ENCODE measurements around the gene SLC30A7. TPM values are rescaled to one million over a fixed set of nuclear protein-coding genes. Genes with fewer than 3 reads are reported as not detected.
"Not testable (repeated sequence)": the region's sequence is repeated elsewhere in the genome, so short reads cannot be mapped to it uniquely, and the experiment has no call there.

Gene SLC30A7
- total RNA-seq, 1 donor from 2014 or later = 30.1 TPM

DNA sequence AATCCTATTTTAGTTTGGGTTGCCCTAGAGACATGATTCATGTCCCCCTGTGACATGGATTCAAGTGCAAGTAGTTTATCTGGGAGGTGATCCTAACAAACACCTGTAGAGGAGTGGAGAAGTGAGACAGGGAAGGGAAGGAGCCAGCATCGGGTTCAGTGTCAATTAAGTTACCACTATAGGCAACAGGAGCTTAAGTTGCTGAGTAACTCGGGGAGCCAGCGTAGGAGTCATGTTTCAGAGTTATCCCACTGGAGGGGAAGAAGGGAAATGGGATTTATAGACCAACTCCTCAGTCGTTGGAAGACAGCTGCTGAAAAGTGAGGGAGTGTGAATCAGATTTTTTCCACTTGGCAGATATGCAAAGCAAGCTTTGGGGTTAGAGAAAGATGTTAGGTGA is 54.9 kb downstream of the SLC30A7 start:
- Mint-ChIP-seq H3K4me3 (no peak overlapping the region), H3K27ac (no peak overlapping the region), H3K9me3 (peaks cover 12% of the 10 kb centered on the region)

GRCh38 chr1:100952104-100952745 is 56.3 kb downstream of the SLC30A7 start:
- Mint-ChIP-seq H3K36me3 (peaks cover 41% of the 10 kb centered on the region), H3K4me3 (no peak overlapping the region), H3K9me3 (peaks cover 7% of the 10 kb centered on the region), H3K4me1 (ENCODE audit: unreplicated experiment) (peaks cover 26% of the 10 kb centered on the region), H3K27ac (no peak overlapping the region), H3K27me3 (no peaks in the 10 kb centered on the region)
- DNase-seq (ENCODE audit: extremely low spot score, unreplicated experiment) = no peak
- no peak for TF ChIP-seq CTCF (conservative IDR thresholded peaks at IDR 0.05)

More for the DNA sequence above, 54.9 kb downstream of the SLC30A7 start:
- no peaks in the 10 kb centered on the region for H3K27me3 Mint-ChIP-seq
- peaks cover 26% of the 10 kb centered on the region for H3K4me1 Mint-ChIP-seq (ENCODE audit: unreplicated experiment)
- DNase-seq (ENCODE audit: extremely low spot score, unreplicated experiment) = no peak
- TF ChIP-seq CTCF (conservative IDR thresholded peaks at IDR 0.05) = no peak
- peaks cover 56% of the 10 kb centered on the region for H3K36me3 Mint-ChIP-seq

- H3K27me3 Mint-ChIP-seq; H3K9me3 Mint-ChIP-seq; H3K4me3 Mint-ChIP-seq; H3K27ac Mint-ChIP-seq; DNase-seq (ENCODE audit: extremely low spot score, unreplicated experiment): not testable (repeated sequence)
- H3K36me3 Mint-ChIP-seq = peaks cover 34% of the 10 kb centered on the region
- H3K4me1 Mint-ChIP-seq (ENCODE audit: unreplicated experiment) = peaks cover 26% of the 10 kb centered on the region
These were observed 57.1 kb downstream of the SLC30A7 start for GRCh38 chr1:100952970-100953369.

GRCh38 chr1:100953960-100954730 is 58.3 kb downstream of the SLC30A7 start:
- no peaks in the 10 kb centered on the region for H3K27me3 Mint-ChIP-seq
- H3K27ac Mint-ChIP-seq = no peak overlapping the region
- no peak for DNase-seq (ENCODE audit: extremely low spot score, unreplicated experiment)
- no peaks in the 10 kb centered on the region for H3K9me3 Mint-ChIP-seq
- no peak overlapping the region for H3K4me3 Mint-ChIP-seq
- peaks cover 24% of the 10 kb centered on the region for H3K36me3 Mint-ChIP-seq
- no peak for TF ChIP-seq CTCF (conservative IDR thresholded peaks at IDR 0.05)
- H3K4me1 Mint-ChIP-seq (ENCODE audit: unreplicated experiment) = peaks cover 24% of the 10 kb centered on the region

DNA sequence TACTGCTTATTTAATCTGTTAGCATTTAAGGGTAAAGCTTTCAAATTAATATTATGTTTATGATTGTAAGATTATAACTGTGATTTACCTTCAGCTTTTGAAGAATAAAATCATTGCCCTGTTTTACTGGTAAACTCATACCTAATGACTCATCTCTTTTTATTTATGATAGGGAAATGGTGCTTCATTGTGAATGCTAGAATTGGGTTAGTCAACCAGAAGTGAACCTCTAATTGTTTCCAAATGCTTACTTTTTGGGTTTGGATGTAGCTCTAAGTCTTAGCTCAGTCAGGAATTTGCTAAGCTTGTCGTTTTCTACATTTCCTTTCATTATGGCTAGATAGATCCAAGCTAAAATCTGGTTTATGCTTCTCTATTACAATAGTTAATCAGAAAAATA is 59.4 kb downstream of the SLC30A7 start:
- DNase-seq (ENCODE audit: extremely low spot score, unreplicated experiment) = no peak
- Mint-ChIP-seq H3K4me1 (ENCODE audit: unreplicated experiment) (peaks cover 23% of the 10 kb centered on the region), H3K36me3 (peaks cover 25% of the 10 kb centered on the region), H3K27me3 (no peaks in the 10 kb centered on the region), H3K9me3 (no peaks in the 10 kb centered on the region), H3K4me3 (peak overlapping the region; percentile 61), H3K27ac (no peak overlapping the region)
- no peak for TF ChIP-seq CTCF (conservative IDR thresholded peaks at IDR 0.05)

DNA sequence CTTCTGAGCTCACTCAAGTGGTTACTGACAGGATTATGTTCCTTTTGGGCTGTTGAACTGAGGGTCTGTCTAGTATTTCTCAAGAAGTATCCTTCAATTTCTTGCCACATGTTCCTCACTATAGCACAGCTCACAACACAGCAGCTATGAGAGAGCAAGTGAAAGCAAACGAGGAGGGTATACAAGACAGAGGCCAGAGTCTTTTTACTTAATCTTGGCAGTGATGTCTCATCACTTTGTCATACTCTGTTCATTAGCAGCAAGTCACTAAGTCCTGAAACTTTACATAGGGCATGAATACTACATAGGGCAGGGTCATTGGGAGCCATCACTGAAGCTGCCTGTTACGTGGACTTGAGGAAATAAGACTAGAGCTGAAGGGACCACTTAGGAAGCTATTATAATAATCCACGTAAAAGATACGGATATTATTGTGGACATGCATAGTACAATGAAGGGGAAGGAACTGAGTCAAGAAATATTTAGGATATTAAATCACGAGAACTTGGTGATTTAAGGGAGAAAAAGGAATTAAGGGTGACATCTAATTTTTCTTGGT is 63.7 kb downstream of the SLC30A7 start:
- Mint-ChIP-seq H3K27ac (no peak overlapping the region), H3K4me1 (ENCODE audit: unreplicated experiment) (peaks cover 10% of the 10 kb centered on the region), H3K27me3 (no peaks in the 10 kb centered on the region), H3K4me3 (no peak overlapping the region), H3K9me3 (no peaks in the 10 kb centered on the region), H3K36me3 (peaks cover 19% of the 10 kb centered on the region)
- DNase-seq (ENCODE audit: extremely low spot score, unreplicated experiment) = no peak
- no peak for TF ChIP-seq CTCF (conservative IDR thresholded peaks at IDR 0.05)
